ENCODE results near the gene DNAH2.
"Not testable (repeated sequence)": the region's sequence is repeated elsewhere in the genome, so short reads cannot be mapped to it uniquely, and the experiment has no call there.

Gene DNAH2

DNA sequence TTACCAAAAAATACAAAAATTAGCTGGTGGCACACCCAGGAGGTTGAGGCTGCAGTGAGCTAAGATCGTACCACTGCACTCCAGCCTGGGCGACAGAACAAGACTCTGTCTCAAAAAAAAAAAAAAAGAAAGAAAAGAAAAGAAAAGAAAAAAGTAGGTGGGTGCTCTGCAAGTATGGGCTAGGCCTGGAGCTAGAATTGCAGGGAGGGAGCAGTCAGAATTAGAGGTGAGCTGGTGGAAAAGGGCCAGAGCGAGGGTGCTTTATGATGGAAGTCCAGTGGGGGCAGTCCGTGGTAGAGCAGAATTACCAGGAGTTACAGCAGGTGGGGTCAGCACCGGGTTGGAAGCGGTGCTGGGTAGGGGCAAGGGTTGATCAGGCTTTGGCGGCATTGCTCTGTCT, 59.5 kb downstream of the DNAH2 start:
- no peak for DNase-seq

DNA sequence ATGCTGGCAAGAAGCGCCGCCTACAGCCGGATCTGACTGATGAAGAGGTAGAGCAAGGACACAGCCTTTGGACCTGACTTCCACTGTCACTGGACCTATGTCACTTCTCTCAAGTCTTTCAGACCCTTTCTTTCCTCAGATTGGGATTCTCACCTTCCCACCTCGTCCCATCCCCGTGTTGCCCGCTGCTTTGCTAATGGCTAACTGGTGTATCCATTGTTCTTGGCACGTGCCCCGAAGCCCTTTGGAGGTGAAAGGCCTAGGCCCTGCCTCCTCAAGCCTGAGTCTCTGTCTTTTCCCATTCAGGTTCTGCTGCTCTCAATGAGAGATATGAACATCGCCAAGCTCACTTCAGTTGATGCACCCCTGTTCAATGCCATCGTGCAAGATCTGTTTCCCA, 63.2 kb downstream of the DNAH2 start:
- no peak for DNase-seq

GRCh38 chr17:7781429-7781828, 63.9 kb downstream of the DNAH2 start:
- DNase-seq = no peak

DNA sequence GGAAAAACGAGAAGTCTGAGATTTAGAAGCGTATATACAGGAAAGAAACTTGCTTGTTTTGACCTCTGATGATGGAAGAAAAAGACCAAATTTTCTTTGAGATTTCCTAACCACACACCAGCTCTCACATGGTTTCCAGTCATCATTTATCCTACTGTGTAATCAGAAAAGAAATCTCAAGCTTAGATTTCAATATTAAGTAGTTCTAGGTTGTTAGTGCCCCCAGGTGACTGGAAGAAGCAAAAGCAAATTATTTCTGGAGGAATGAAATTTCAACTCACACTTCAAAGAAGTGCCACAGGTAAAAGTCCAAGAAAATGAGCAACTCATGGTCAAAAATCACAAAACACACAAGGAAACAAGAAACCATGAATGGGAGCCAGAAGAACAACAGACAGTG, 64.7 kb downstream of the DNAH2 start:
- DNase-seq = no peak

DNA sequence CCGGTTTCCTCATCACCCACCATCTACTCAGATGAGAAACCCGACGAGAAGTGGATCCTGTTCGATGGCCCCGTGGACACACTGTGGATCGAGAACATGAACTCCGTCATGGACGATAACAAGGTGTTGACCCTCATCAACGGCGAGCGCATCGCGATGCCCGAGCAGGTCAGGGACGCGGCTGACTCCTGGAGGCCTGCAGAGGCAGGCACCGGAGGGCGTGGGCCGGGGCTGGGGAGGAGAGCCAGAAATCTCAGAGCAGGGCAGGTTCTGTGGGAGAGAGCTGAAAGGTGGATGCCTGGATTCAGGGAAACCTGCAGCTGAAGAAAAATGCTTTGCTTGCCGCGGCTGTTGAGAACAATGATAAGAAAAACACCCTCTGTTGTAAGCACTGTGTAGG, 69.3 kb downstream of the DNAH2 start:
- DNase-seq = no peak

GRCh38 chr17:7789131-7789530, 71.6 kb downstream of the DNAH2 start:
- DNase-seq = no peak

DNA sequence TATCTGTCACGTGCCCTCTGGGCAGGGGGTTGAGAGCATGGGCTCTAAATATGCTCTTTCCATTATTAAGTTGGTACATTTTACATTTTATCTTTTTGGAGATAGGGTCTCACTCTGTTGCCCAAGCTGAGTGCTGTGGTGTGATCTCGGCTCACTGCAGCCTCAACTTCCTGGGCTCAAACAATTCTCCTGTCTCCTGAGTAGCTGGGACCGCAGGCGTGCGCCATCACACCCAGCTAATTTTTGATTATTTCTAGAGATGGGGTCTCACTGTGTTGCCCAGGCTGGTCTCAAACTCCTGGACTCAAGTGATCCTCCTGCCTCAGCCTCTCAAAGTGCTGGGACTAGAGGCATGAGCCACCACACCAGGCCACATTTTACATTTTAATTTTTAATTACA, 72.6 kb downstream of the DNAH2 start:
- no peak for DNase-seq

DNA sequence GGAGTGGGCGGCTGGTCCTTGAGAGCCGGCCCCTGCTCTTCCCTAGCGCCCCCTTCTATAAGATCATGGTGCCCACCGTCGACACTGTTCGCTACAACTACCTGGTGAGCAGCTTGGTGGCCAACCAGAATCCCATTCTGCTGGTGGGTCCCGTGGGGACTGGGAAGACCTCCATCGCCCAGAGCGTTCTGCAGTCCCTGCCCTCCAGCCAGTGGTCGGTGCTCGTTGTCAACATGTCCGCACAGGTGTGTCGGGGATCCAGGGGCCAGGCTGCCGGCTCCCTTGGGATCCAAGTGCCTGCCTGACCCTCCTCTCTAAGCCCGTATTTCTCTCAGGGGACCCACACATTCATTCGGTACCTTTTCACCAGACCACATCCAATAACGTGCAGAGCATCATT, 75.1 kb downstream of the DNAH2 start:
- no peak for DNase-seq

- no peak for DNase-seq
Observed at GRCh38 chr17:7794075-7794663, 76.6 kb downstream of the DNAH2 start.

DNA sequence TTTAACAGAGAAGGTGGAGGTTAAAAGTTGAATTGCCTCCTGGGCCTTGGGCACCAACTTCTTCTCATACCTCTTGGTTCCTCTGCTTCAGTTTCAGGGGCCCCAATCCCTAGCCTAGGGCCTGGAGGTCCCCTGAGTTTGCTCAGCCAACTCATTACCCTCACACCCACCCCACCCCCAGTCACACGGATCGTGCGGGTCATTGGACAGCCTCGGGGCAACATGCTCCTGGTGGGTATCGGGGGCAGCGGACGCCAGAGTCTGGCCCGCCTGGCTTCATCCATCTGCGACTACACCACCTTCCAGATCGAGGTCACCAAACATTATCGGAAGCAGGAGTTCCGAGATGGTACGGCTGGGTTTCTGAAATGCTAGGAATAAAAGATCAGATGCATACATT, 80.4 kb downstream of the DNAH2 start:
- DNase-seq = no peak

DNA sequence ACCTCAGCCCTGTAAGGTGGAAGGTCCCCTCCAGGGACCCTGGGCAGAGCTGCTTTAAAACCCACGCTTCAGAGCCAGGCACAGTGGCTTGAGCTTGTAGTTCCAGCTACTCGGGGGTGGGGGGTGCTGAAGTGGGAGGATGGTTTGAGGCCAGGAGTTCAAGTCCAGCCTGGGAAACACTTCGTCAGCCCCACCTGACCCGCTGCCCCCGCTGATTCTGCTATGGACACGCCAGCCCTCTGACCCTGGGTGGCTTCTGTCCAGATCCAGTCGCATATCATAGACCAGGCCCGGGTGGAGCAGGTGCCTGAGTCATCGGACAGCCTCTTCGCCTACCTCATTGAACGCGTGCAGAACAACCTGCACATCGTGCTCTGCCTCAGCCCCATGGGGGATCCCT, 81.3 kb downstream of the DNAH2 start:
- no peak for DNase-seq

DNA sequence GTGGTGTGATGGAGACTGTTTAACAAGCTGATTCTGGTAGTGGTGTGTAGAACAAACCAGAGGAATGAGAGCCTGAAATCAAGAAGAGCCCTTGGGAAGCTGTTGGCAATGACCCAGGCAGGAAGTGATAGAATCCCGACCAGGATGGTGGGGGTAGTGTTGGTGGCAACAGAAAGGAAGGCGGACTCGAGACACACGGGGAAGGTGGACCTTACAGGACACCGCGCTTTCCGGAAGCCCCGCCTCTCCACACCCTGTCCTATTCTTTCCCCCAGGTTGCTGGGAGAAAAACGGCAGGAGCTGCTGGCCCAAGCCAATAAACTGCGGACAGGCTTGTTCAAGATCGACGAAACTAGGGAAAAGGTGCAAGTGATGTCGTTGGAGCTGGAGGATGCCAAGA, 86.4 kb downstream of the DNAH2 start:
- DNase-seq = no peak

GRCh38 chr17:7806587-7806986, 89.0 kb downstream of the DNAH2 start:
- no peak for DNase-seq

DNA sequence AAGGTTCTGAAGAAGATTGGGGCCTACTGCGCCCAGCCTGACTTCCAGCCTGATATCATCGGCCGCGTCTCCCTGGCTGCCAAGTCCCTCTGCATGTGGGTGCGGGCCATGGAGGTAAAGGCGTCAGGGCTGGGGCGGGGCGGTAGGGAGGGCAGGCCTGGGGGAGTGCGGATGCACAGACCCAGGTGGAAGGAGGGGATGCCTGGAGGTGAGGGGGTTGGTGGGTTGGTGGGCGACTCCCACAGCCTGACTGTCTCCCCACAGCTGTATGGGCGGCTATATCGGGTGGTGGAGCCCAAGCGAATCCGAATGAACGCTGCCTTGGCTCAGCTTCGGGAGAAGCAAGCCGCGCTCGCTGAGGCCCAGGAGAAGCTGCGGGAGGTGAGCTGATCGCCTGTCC, 89.7 kb downstream of the DNAH2 start:
- no peak for DNase-seq

GRCh38 chr17:7809086-7809790, 91.7 kb downstream of the DNAH2 start:
- no peak for DNase-seq

GRCh38 chr17:7809791-7810343, 92.3 kb downstream of the DNAH2 start:
- not testable (repeated sequence) for DNase-seq

- no peak for DNase-seq
Observed at GRCh38 chr17:7811251-7811650, 93.7 kb downstream of the DNAH2 start.

GRCh38 chr17:7814969-7815368, 97.4 kb downstream of the DNAH2 start:
- DNase-seq = no peak

GRCh38 chr17:7816926-7817642, 99.5 kb downstream of the DNAH2 start:
- DNase-seq = no peak

DNA sequence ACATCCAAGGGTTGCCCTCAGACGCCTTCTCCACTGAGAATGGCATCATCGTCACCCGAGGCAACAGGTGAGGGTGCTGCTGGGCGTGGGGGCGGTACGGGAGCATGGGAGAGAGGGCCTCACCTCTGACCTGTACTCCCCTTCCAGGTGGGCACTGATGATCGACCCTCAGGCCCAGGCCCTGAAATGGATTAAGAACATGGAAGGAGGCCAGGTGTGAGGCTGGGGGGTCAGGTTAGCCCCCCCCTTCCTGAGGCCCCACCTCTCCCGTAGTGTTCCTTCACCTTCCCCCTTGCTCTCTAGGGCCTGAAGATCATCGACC, 100.1 kb downstream of the DNAH2 start:
- DNase-seq = no peak

- no peak for DNase-seq
Observed at GRCh38 chr17:7818026-7818425, 100.5 kb downstream of the DNAH2 start.

DNA sequence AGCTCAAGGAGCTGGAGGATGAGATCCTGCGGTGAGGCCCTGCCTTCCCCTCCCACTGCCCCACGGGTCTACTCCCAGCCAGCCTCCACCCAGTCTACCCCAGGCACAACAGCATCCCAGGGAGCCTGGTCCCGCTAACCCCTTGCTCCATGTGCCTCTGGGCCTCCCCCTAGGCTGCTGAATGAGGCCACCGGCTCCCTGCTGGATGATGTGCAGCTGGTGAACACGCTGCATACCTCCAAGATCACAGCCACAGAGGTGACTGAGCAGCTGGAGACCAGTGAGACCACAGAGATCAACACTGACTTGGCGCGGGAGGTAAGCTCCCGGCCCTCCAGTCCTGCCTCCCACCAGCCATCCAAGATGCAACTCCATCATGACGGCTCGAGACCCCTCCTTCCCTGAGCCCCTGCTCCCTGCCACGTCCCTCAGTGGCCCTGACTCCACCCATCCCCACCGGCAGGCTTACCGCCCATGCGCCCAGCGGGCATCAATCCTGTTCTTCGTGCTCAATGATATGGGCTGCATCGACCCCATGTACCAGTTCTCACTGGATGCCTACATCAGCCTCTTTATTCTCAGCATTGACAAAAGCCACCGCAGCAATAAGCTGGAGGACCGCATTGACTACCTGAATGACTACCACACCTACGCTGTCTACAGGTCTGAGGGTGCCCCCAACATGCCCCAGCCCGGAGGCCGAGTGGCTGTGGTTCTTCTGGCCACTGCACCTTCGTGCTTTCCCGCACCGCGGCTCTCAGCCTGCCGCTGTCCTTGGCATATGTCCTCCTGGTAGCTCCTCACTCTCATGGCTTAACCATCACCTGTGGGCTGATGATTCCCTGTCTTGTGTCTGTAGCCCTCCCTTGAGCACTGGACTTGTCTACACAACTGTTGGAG, 101.5 kb downstream of the DNAH2 start:
- DNase-seq = no peak

DNA sequence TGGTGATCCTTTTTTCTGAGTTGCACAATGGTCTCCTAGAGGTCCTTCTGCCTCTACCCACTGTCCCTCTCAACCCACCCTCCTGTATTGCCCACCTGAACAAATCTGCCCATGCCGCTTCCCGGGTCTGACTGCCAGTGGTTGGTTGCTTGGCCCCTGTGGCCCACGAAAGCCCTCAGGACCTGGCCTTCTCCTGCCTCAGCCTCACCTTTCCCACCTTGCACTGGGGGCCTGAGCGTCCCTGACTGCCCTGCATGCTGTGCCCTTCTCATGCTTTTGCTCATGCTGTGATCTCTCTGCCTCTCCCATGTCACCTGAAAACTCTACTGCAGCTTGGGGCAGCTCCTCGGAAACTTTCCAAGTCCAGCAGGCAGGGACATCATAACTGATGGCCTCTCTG, 102.7 kb downstream of the DNAH2 start:
- no peak for DNase-seq
